Measurements from ENCODE around the gene BNC2. TPM values are rescaled to one million over a fixed set of nuclear protein-coding genes. Genes with fewer than 3 reads are reported as not detected.
A peak's percentile ranks its signal among the peaks of the same experiment; 100 is the strongest.

BNC2 gene
- total RNA-seq, 1 donor from 2014 or later, result 38.0 TPM

GRCh38 chr9:16434526-16434925, 435.9 kb downstream of the BNC2 start:
- Histone ChIP-seq H2AFZ (ENCODE audit: low read depth, low read length) (no peak overlapping the region), H3K27ac (ENCODE audit: low read depth, low read length) (no peak overlapping the region), H3K9ac (ENCODE audit: low read length) (no peak overlapping the region), H3K4me1 (ENCODE audit: insufficient read depth, low read length) (peaks cover 7% of the 10 kb centered on the region), H3K79me2 (ENCODE audit: insufficient read depth, low read length) (no peaks in the 10 kb centered on the region), H3K27me3 (ENCODE audit: insufficient read depth, low read length) (no peaks in the 10 kb centered on the region), H3K4me2 (ENCODE audit: low read length) (no peak overlapping the region), H3K4me3 (ENCODE audit: insufficient read depth, low read depth, low read length) (no peak overlapping the region), H4K20me1 (ENCODE audit: insufficient read depth, low read length) (no peaks in the 10 kb centered on the region), H3K36me3 (ENCODE audit: insufficient read depth, low read length) (peaks cover 10% of the 10 kb centered on the region), H3K9me3 (ENCODE audit: insufficient read depth, low read depth, low read length) (no peaks in the 10 kb centered on the region)
- peaks cover 2% of the 10 kb centered on the region for H3K9me3 Mint-ChIP-seq (ENCODE audit: unreplicated experiment)
- DNase-seq (ENCODE audit: low read depth) (peak; percentile 84), FAIRE-seq (peak; percentile 78)
- no peak overlapping the region for H3K4me3 Mint-ChIP-seq (ENCODE audit: unreplicated experiment)
- H3K27ac Mint-ChIP-seq (ENCODE audit: unreplicated experiment), result no peak overlapping the region
- peaks cover 17% of the 10 kb centered on the region for H3K4me1 Mint-ChIP-seq (ENCODE audit: low read depth, unreplicated experiment)
- TF ChIP-seq EZH2 (IDR thresholded peaks at IDR 0.05; ENCODE audit: insufficient read depth, low read length), result no peak
- TF ChIP-seq, protein P1, sequence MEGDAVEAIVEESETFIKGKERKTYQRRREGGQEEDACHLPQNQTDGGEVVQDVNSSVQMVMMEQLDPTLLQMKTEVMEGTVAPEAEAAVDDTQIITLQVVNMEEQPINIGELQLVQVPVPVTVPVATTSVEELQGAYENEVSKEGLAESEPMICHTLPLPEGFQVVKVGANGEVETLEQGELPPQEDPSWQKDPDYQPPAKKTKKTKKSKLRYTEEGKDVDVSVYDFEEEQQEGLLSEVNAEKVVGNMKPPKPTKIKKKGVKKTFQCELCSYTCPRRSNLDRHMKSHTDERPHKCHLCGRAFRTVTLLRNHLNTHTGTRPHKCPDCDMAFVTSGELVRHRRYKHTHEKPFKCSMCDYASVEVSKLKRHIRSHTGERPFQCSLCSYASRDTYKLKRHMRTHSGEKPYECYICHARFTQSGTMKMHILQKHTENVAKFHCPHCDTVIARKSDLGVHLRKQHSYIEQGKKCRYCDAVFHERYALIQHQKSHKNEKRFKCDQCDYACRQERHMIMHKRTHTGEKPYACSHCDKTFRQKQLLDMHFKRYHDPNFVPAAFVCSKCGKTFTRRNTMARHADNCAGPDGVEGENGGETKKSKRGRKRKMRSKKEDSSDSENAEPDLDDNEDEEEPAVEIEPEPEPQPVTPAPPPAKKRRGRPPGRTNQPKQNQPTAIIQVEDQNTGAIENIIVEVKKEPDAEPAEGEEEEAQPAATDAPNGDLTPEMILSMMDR (IDR thresholded peaks at IDR 0.05; ENCODE audit: insufficient read depth, low read depth, low read length), result no peak
- H3K27me3 Mint-ChIP-seq (ENCODE audit: low read depth, unreplicated experiment), result no peaks in the 10 kb centered on the region
- peaks cover 29% of the 10 kb centered on the region for H3K36me3 Mint-ChIP-seq (ENCODE audit: low read depth, unreplicated experiment)

DNA sequence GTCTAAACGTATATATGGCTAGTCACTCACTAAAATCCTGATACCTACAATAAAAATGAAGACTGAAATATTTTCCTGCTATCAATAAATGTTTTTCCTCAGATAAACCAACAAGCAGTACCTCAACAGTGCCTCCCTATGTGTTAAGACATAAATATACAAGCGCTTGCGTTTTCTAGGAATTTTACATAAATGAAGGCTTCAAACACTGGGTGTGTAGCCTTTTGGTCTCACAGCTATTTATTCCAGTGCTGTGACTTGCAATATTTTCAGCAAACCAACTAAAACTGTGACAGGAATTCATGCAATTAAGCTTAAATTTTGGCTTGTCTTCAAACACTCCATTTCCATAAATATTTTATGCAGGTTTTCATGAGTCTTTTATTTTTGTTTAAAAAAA, 437.0 kb downstream of the BNC2 start:
- no peak for DNase-seq (ENCODE audit: low read depth)
- H3K4me2 ChIP-seq (ENCODE audit: low read length), result no peak overlapping the region
- no peaks in the 10 kb centered on the region for H3K79me2 ChIP-seq (ENCODE audit: insufficient read depth, low read length)
- H3K27me3 Mint-ChIP-seq (ENCODE audit: low read depth, unreplicated experiment), result no peaks in the 10 kb centered on the region
- H3K9me3 Mint-ChIP-seq (ENCODE audit: unreplicated experiment), result no peaks in the 10 kb centered on the region
- H3K27me3 ChIP-seq (ENCODE audit: insufficient read depth, low read length), result no peaks in the 10 kb centered on the region
- peaks cover 23% of the 10 kb centered on the region for H3K36me3 Mint-ChIP-seq (ENCODE audit: low read depth, unreplicated experiment)
- H4K20me1 ChIP-seq (ENCODE audit: insufficient read depth, low read length), result no peaks in the 10 kb centered on the region
- peaks cover 17% of the 10 kb centered on the region for H3K4me1 Mint-ChIP-seq (ENCODE audit: low read depth, unreplicated experiment)
- peaks cover 10% of the 10 kb centered on the region for H3K36me3 ChIP-seq (ENCODE audit: insufficient read depth, low read length)
- no peak overlapping the region for H3K4me3 ChIP-seq (ENCODE audit: insufficient read depth, low read depth, low read length)
- no peak for TF ChIP-seq EZH2 (IDR thresholded peaks at IDR 0.05; ENCODE audit: insufficient read depth, low read length)
- TF ChIP-seq, protein P1 (IDR thresholded peaks at IDR 0.05; ENCODE audit: insufficient read depth, low read depth, low read length), result no peak
- H3K9me3 ChIP-seq (ENCODE audit: insufficient read depth, low read depth, low read length), result no peaks in the 10 kb centered on the region
- H2AFZ ChIP-seq (ENCODE audit: low read depth, low read length), result no peak overlapping the region
- peaks cover 7% of the 10 kb centered on the region for H3K4me1 ChIP-seq (ENCODE audit: insufficient read depth, low read length)
- no peak overlapping the region for H3K27ac ChIP-seq (ENCODE audit: low read depth, low read length)
- no peak overlapping the region for H3K27ac Mint-ChIP-seq (ENCODE audit: unreplicated experiment)
- H3K9ac ChIP-seq (ENCODE audit: low read length), result no peak overlapping the region
- FAIRE-seq, result no peak
- no peak overlapping the region for H3K4me3 Mint-ChIP-seq (ENCODE audit: unreplicated experiment)

- Mint-ChIP-seq H3K4me3 (ENCODE audit: unreplicated experiment) (no peak overlapping the region), H3K4me1 (ENCODE audit: low read depth, unreplicated experiment) (peaks cover 17% of the 10 kb centered on the region), H3K27me3 (ENCODE audit: low read depth, unreplicated experiment) (no peaks in the 10 kb centered on the region), H3K9me3 (ENCODE audit: unreplicated experiment) (no peaks in the 10 kb centered on the region), H3K36me3 (ENCODE audit: low read depth, unreplicated experiment) (peaks cover 16% of the 10 kb centered on the region), H3K27ac (ENCODE audit: unreplicated experiment) (no peak overlapping the region)
- H3K4me1 ChIP-seq (ENCODE audit: insufficient read depth, low read length), result peaks cover 7% of the 10 kb centered on the region
- no peak for TF ChIP-seq EZH2 (IDR thresholded peaks at IDR 0.05; ENCODE audit: insufficient read depth, low read length)
- TF ChIP-seq, protein P1 (IDR thresholded peaks at IDR 0.05; ENCODE audit: insufficient read depth, low read depth, low read length), result no peak
- DNase-seq (ENCODE audit: low read depth), result no peak
- H3K27ac ChIP-seq (ENCODE audit: low read depth, low read length), result no peak overlapping the region
- no peak overlapping the region for H3K9ac ChIP-seq (ENCODE audit: low read length)
- no peak overlapping the region for H3K4me2 ChIP-seq (ENCODE audit: low read length)
- H4K20me1 ChIP-seq (ENCODE audit: insufficient read depth, low read length), result no peaks in the 10 kb centered on the region
- no peak for FAIRE-seq
- H2AFZ ChIP-seq (ENCODE audit: low read depth, low read length), result no peak overlapping the region
- no peaks in the 10 kb centered on the region for H3K79me2 ChIP-seq (ENCODE audit: insufficient read depth, low read length)
- no peaks in the 10 kb centered on the region for H3K27me3 ChIP-seq (ENCODE audit: insufficient read depth, low read length)
- H3K9me3 ChIP-seq (ENCODE audit: insufficient read depth, low read depth, low read length), result no peaks in the 10 kb centered on the region
- no peak overlapping the region for H3K4me3 ChIP-seq (ENCODE audit: insufficient read depth, low read depth, low read length)
- H3K36me3 ChIP-seq (ENCODE audit: insufficient read depth, low read length), result peaks cover 10% of the 10 kb centered on the region
Measured at GRCh38 chr9:16431666-16432392, 438.6 kb downstream of the BNC2 start.

Data from astrocyte (in vitro differentiated cells and primary cell).